ENCODE data around the gene PLCXD3. TPM values are rescaled to one million over a fixed set of nuclear protein-coding genes. Genes with fewer than 3 reads are reported as not detected.

Gene PLCXD3
- total and polyA plus RNA-seq, 9 of the 15 experiments (the other 6 are each of a cell fraction or from before 2014, with no cell fraction given): not detected

DNA sequence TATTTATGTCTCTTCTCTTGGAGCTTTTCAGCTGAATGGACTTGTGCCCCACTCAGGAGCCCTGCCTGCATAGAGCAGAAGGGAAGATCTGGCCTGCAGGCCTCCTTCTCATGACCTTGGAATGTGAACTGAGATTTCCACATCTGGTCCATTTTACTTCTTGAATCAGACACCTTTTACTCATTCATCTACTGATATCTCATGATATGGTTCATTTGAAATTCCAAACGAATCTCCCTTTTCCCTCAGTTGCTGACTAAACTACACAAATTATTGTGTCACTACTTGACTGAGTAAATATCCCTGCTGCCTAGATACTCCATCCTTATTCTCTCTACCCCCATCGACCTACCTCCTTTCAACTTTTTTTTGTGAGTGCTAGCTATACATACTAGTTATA lies 138.7 kb downstream of the PLCXD3 start:
- POLR2A ChIA-PET: no interaction called here
- 0% methylated on average over 2 of the region's 2 CpGs for WGBS (ENCODE audit: insufficient coverage, low coverage, missing lambda C conversion rate)
- FAIRE-seq: no peak
- Histone ChIP-seq H3K4me2 (ENCODE audit: insufficient read depth, low read length) (no peak overlapping the region), H2AFZ (ENCODE audit: low read depth, low read length) (no peak overlapping the region), H3K79me2 (ENCODE audit: control insufficient read depth, insufficient read depth, low read length) (no peaks in the 10 kb centered on the region), H3K9ac (ENCODE audit: insufficient read depth in 1 of 2, low read depth in 2 of 2, low read length in 2 of 2) (no peak overlapping the region), H3K4me3 (no peak overlapping the region), H3K36me3 (ENCODE audit: control insufficient read depth, insufficient read depth, low read length) (no peaks in the 10 kb centered on the region), H3K9me3 (replicated peaks; ENCODE audit: control insufficient read depth, insufficient read depth, low read depth, low read length) (peaks cover 3% of the 10 kb centered on the region; the same call in 1 of the 2 replicates), H3K4me1 (replicated peaks in 1 of 2; ENCODE audit: control insufficient read depth in 2 of 2, insufficient read depth in 2 of 2, low read length in 2 of 2) (no peaks in the 10 kb centered on the region), H3K27ac (ENCODE audit: extremely low read depth, low read depth, low read length) (no peak overlapping the region), H3K27me3 (ENCODE audit: control insufficient read depth in 2 of 2, insufficient read depth in 2 of 2, low read length in 2 of 2) (no peaks in the 10 kb centered on the region), H3K9me1 (ENCODE audit: control insufficient read depth, insufficient read depth, low read length) (no peaks in the 10 kb centered on the region), H4K20me1 (replicated peaks; ENCODE audit: control insufficient read depth, insufficient read depth, low read length) (no peaks in the 10 kb centered on the region)
- in situ Hi-C loops (cut with MboI): no loop called here
- DNase-seq (ENCODE audit: extremely low read depth in 1 of 4, low spot score in 3 of 4): no peak
- no TSS peak for BruUV-seq (replicated peaks)
- no peak for ATAC-seq
- CTCF ChIA-PET (ENCODE audit: low intra/inter-chr PET ratio): no interaction called here
- intact Hi-C loops (cut with micrococcal nuclease): no loop called here
- TF ChIP-seq SPI1 (IDR thresholded peaks at IDR 0.05; ENCODE audit: borderline replicate concordance, low read depth, low read length) (no peak), ZNF717 (CRISPR knock-in tag; IDR thresholded peaks at IDR 0.05) (no peak), ZNF239 (CRISPR knock-in tag; IDR thresholded peaks at IDR 0.05) (no peak), POLR2H (tag; IDR thresholded peaks at IDR 0.05; ENCODE audit: low read depth) (no peak), ZNF561 (CRISPR knock-in tag; conservative IDR thresholded peaks at IDR 0.05) (no peak), KHSRP (IDR thresholded peaks at IDR 0.05) (no peak), NFE2 (IDR thresholded peaks at IDR 0.05; ENCODE audit: low read depth) (no peak), ESRRA (IDR thresholded peaks at IDR 0.05; ENCODE audit: borderline replicate concordance, low read depth) (no peak), SMARCA4 (IDR thresholded peaks at IDR 0.05) (no peak), ZFP30 (CRISPR knock-in tag; IDR thresholded peaks at IDR 0.05; ENCODE audit: borderline replicate concordance) (no peak), CC2D1A (IDR thresholded peaks at IDR 0.05) (no peak), MAFF (IDR thresholded peaks at IDR 0.05; ENCODE audit: low read length) (no peak), ZNF764 (CRISPR knock-in tag; IDR thresholded peaks at IDR 0.05; ENCODE audit: low read depth) (no peak), BACH1 (tag; IDR thresholded peaks at IDR 0.05) (no peak), ZNF707 (CRISPR knock-in tag; conservative IDR thresholded peaks at IDR 0.05) (no peak)
- TF ChIP-seq, protein P1, sequence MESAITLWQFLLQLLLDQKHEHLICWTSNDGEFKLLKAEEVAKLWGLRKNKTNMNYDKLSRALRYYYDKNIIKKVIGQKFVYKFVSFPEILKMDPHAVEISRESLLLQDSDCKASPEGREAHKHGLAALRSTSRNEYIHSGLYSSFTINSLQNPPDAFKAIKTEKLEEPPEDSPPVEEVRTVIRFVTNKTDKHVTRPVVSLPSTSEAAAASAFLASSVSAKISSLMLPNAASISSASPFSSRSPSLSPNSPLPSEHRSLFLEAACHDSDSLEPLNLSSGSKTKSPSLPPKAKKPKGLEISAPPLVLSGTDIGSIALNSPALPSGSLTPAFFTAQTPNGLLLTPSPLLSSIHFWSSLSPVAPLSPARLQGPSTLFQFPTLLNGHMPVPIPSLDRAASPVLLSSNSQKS (CRISPR knock-in tag; IDR thresholded peaks at IDR 0.05): no peak
- TF ChIP-seq, protein P2, sequence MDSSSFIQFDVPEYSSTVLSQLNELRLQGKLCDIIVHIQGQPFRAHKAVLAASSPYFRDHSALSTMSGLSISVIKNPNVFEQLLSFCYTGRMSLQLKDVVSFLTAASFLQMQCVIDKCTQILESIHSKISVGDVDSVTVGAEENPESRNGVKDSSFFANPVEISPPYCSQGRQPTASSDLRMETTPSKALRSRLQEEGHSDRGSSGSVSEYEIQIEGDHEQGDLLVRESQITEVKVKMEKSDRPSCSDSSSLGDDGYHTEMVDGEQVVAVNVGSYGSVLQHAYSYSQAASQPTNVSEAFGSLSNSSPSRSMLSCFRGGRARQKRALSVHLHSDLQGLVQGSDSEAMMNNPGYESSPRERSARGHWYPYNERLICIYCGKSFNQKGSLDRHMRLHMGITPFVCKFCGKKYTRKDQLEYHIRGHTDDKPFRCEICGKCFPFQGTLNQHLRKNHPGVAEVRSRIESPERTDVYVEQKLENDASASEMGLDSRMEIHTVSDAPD (CRISPR knock-in tag; IDR thresholded peaks at IDR 0.05): no peak
- TF ChIP-seq, protein P3, sequence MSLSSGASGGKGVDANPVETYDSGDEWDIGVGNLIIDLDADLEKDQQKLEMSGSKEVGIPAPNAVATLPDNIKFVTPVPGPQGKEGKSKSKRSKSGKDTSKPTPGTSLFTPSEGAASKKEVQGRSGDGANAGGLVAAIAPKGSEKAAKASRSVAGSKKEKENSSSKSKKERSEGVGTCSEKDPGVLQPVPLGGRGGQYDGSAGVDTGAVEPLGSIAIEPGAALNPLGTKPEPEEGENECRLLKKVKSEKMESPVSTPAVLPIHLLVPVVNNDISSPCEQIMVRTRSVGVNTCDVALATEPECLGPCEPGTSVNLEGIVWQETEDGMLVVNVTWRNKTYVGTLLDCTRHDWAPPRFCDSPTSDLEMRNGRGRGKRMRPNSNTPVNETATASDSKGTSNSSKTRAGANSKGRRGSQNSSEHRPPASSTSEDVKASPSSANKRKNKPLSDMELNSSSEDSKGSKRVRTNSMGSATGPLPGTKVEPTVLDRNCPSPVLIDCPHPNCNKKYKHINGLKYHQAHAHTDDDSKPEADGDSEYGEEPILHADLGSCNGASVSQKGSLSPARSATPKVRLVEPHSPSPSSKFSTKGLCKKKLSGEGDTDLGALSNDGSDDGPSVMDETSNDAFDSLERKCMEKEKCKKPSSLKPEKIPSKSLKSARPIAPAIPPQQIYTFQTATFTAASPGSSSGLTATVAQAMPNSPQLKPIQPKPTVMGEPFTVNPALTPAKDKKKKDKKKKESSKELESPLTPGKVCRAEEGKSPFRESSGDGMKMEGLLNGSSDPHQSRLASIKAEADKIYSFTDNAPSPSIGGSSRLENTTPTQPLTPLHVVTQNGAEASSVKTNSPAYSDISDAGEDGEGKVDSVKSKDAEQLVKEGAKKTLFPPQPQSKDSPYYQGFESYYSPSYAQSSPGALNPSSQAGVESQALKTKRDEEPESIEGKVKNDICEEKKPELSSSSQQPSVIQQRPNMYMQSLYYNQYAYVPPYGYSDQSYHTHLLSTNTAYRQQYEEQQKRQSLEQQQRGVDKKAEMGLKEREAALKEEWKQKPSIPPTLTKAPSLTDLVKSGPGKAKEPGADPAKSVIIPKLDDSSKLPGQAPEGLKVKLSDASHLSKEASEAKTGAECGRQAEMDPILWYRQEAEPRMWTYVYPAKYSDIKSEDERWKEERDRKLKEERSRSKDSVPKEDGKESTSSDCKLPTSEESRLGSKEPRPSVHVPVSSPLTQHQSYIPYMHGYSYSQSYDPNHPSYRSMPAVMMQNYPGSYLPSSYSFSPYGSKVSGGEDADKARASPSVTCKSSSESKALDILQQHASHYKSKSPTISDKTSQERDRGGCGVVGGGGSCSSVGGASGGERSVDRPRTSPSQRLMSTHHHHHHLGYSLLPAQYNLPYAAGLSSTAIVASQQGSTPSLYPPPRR (CRISPR knock-in tag; IDR thresholded peaks at IDR 0.05; ENCODE audit: borderline replicate concordance): no peak

Data from K562 (cell line).